Measurements from ENCODE around the gene TMEM50A.
"Not testable (repeated sequence)": the region's sequence is repeated elsewhere in the genome, so short reads cannot be mapped to it uniquely, and the experiment has no call there.

DNA sequence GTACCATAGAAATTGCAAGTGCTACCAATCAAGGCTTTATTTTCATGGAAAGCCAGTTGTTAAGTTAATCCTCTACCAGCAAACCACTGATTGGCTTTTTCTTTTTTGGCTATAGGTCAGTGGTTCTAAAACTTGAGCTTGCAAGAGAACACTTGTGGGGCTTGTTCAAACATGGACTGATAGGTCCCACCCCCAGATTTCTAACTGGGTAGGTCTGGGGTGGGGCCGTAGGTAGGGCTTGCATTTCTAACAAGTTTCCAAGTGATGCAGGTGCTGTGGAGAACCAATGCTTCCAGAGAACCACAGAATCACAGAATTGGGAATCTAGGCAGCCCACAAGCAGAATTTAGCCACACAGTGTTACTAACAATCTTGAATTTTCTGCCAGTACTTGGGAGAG is 45.7 kb downstream of the TMEM50A start:
- TF ChIP-seq, protein P1, sequence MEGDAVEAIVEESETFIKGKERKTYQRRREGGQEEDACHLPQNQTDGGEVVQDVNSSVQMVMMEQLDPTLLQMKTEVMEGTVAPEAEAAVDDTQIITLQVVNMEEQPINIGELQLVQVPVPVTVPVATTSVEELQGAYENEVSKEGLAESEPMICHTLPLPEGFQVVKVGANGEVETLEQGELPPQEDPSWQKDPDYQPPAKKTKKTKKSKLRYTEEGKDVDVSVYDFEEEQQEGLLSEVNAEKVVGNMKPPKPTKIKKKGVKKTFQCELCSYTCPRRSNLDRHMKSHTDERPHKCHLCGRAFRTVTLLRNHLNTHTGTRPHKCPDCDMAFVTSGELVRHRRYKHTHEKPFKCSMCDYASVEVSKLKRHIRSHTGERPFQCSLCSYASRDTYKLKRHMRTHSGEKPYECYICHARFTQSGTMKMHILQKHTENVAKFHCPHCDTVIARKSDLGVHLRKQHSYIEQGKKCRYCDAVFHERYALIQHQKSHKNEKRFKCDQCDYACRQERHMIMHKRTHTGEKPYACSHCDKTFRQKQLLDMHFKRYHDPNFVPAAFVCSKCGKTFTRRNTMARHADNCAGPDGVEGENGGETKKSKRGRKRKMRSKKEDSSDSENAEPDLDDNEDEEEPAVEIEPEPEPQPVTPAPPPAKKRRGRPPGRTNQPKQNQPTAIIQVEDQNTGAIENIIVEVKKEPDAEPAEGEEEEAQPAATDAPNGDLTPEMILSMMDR (IDR thresholded peaks at IDR 0.05), result not testable (repeated sequence)
- not testable (repeated sequence) for TF ChIP-seq EP300, POLR2A (IDR thresholded peaks at IDR 0.05)

All from sigmoid colon (tissue), 4 donors.